ENCODE results near the gene LHFPL6.

The LHFPL6 gene

GRCh38 chr13:39554371-39554770 lies 48.6 kb downstream of the LHFPL6 start:
- no peak for DNase-seq (ENCODE audit: low read depth)

DNA sequence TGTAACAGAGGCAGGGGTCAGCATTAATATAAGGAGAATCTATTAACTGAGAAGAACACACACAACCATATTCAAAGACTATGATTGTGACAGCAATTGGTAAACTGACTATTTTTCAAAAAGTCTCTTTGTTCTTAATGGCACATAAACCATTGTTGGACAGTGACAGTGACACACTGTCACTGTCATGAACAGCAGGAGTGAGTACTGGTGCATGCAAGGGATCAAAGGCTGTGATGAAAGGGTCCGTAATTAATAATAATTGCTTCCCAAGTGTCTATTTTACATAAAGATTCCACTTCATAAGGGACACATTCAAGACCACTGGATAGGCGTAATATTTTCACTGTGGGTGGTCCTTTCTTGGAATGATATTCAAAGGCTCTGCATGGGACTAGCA lies 50.7 kb downstream of the LHFPL6 start:
- DNase-seq (ENCODE audit: low read depth), result no peak

DNA sequence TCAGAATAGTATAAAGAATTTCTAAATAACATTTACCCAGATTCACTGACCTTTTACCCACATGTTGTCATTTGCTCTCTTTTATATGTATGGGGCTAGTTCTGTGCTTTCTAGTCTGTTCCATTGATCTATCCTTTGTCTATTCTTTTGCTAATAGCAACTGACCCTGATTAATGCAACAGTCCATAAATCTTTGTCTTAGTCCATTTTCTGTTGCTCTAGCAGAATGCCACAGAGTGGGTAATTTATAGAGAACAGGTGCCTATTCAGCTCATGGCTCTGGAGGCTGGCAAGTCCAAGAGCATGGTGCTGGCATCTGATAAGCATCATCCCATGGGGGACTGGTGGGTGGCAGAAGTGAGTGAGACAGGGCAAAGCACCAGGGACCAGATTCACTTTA lies 52.1 kb downstream of the LHFPL6 start:
- no peak for DNase-seq (ENCODE audit: low read depth)

DNA sequence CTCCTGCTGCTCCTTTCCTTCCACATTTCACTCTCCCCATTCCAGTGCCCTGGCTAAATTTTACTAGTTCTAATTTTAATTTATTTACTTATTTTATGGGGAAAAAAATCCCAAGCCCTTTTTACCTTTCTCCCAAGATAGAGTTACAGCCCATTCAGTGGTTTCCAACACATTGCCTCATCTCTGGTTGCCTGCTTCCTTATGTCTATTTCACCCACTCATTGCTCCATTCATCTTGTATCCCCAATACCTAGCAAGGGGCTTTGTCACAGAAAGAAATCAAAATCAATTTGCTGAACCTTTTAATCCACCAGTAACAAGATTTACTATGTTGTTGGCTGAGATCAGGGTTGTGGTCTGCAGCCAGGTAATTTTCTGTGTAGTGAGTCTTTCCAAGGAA lies 55.9 kb downstream of the LHFPL6 start:
- DNase-seq (ENCODE audit: low read depth), result no peak

DNA sequence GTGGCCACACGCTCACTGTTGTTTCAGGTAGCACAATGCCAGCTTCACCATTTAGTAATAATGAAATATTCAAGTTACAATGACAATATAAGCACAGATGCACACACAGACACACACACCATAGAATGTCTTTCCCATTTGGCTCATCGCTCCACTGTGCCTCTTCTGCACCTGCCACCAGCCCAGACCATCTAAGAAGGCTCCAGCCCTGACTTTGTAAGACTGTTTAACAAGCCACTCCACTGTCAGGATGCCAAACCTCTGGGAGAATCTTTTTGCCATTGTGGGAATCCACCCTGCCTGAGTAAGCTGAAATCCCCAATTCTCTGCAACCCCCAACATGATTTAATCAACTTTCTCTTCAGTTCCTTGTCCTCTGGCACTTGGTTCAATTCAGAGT lies 60.6 kb downstream of the LHFPL6 start:
- DNase-seq (ENCODE audit: low read depth), result no peak

- DNase-seq (ENCODE audit: low read depth), result no peak
These were observed 61.9 kb downstream of the LHFPL6 start for GRCh38 chr13:39540929-39541605.

DNA sequence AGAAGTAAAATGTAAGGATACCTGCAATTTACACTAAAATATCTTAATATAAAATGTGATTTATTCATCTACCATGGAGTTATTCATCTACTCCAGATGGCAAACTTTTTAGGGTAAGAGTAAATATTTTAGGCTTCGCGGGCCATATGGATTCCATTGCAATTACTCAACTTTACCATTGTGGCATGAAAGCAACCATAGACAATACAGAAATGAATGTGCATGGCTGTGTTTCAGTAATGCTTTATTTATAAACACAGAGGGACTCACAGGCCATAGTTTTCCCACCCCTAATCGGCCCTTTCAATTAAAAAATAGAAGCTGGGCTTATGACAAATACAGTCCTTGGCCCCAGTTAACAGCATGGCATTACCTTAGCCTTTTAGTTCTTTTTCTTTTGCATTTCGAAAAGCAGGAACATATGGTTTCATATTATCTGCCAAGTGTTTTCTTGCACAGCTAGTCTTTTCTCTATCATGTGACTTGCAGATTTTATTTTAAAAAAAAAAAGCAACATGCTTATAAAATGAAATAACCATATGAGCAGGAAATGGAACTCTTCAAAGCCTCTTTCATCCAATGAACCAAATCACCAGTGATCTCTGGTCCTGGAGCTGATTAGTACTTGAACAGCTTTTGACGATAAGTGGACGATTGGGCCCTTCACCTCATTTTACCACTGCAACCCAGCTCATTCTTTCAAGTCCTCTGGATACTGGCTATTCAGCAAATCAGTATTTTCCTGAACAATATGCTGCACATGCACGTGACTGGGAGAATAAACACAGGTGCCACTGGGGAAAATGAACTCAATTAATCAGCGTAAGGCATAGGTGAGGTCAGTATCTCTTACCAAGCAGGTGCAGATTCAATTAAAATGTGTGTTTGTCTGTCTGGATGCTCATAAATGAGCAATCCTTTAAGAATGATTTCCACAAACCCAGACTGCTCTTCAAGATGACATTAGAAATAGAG lies 63.9 kb downstream of the LHFPL6 start:
- DNase-seq (ENCODE audit: low read depth), result no peak

- DNase-seq (ENCODE audit: low read depth), result no peak
These were observed 66.1 kb downstream of the LHFPL6 start for GRCh38 chr13:39536906-39537305.

DNA sequence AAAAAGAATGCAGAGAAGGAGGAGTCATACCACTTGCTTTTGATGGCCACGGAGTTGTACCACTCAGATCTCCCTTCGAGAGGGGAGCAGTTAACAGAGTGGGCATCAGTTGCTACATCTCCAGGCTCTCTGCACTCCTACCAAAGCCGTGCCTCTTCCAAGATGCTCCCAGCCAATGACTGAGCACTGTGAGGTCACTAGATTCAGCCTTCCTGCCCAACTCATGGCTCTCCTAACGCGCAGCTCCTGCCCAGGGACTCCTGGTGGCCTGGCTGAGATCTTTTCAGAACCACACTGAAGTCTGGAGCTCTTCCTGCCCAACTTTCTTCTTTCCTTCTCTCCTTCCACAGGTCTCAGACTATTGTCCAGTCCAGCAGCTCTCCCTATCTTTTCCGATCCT lies 66.7 kb downstream of the LHFPL6 start:
- no peak for DNase-seq (ENCODE audit: low read depth)

DNA sequence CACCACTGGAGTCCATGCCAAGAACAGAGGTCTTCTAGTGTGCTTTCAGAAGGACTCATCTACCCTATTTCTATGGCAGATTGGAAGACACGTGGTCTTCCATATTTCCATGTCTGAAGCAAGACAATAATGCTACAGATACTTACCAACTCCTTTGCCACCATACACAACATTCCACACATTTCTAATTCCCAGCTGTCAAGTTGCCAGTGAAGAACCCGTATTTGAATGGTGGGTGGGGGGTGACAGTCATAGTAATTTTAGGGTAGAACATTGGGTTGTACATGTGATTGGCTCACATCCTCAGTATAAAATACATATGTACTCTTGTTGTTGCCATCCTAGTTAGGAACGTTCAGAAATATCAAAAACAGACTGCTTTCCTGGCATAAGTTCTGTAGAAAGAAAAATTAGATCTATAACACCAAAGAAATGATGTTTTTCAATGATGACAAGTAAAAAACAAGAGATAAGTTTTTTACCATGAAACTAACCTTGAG lies 69.3 kb downstream of the LHFPL6 start:
- DNase-seq (ENCODE audit: low read depth), result no peak

GRCh38 chr13:39531646-39532045 lies 71.3 kb downstream of the LHFPL6 start:
- no peak for DNase-seq (ENCODE audit: low read depth)

DNA sequence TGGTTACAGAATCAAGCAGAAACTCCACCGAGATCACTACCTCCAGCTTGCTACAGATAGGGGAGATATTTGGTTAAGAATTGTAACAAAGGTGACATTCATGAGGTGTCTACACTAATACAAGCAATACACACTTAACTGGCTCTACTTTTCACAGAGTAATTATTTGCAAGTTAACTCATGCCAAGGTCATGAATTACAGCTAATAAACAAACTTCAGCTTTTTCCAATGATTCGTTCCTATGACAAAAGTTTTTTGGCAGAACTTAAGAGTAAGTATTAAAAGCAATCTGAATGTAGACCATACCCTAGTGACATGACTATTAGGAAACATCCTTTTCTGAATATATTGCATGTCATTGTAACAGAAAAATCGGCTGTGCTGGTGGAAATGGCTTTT lies 72.1 kb downstream of the LHFPL6 start:
- no peak for DNase-seq (ENCODE audit: low read depth)

GRCh38 chr13:39528661-39528980 lies 74.4 kb downstream of the LHFPL6 start:
- DNase-seq (ENCODE audit: low read depth), result no peak

DNA sequence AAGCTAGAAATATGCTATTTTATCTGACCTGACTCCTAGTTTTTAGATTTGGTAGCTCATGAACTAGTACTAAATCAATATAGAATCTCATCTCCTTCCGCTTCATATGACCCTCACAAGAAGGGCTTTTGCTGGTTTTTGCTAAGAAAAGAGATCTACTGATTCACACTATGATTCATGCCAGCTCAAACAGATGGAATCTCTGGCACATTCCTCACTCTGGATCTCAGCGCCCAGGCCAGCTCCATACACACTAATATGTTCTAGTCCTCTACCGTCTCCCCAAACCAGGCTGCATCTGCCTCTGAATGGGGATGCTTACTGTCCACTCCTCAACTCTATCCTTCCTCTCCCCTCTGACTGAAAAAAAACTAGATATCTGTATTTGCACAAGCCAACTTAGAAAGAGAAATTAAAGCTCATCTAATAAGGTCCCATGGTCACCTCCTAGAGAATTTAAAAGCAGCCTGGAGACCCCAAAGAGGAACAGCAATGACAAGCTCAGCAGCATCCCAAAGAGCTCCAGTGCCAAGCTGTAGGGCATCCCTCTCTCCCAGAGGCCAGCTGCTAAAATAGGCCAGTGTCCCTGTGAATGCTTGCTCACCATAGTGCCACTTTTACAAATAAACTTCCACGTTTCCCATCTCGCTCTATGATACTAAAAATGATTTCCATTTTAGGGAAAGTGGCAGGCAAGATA lies 74.9 kb downstream of the LHFPL6 start:
- DNase-seq (ENCODE audit: low read depth), result no peak

DNA sequence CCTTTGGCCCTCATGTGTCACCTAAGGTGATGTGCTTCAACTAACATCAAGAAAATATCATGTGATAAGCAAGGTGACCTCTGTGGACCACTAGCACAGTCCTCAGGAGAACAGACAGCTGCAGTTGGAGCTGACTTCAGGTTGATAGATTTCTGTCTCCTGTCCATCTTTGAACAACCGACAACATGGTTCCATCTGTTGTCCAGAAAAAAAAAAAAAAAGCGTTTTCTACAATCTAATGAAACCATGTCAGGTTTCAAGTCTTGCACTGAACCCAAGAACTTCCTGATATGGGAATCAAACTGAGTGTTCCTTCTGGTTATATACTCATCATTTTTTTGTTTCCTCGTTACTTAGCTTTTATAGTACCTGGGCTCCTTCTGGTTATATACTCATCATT lies 75.7 kb downstream of the LHFPL6 start:
- DNase-seq (ENCODE audit: low read depth), result no peak

DNA sequence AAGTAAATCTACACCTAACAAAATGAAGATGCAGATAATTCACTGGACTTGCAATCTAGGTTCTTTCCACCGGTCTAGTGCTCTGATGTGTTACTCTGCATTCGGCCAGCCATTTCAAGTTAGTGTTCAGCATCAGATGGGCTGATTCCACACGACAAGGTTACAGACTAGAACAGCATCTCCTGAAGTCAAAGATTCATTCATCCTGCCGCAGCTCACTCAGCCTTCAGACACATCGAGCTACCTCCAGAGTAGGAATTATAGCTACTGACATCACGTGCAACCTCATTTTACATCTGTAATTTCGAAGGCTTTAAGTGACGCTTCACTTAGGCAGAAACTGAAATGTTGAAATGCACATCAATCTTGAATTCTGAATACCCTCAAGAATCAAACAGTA lies 76.5 kb downstream of the LHFPL6 start:
- DNase-seq (ENCODE audit: low read depth), result no peak

DNA sequence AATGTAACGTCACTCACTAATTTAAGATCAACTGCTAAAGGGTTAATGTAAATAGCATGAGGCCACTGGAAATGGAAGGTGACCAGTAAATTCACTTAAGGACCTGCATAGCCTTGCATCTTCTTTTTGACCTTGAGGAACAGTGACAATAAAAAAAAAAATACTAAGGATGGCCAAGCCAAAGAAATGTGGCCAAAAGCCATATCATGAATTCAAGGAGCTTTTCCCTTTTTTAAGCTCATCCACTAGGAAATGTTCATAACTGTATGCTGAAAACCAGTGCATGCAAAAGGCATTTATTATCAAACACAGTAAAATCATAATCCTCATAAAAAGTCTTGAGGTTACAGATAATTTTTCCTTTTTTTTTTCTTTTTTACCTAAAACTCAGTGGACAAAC lies 77.5 kb downstream of the LHFPL6 start:
- no peak for DNase-seq (ENCODE audit: low read depth)

- no peak for DNase-seq (ENCODE audit: low read depth)
These were observed 78.2 kb downstream of the LHFPL6 start for GRCh38 chr13:39524795-39525194.

DNA sequence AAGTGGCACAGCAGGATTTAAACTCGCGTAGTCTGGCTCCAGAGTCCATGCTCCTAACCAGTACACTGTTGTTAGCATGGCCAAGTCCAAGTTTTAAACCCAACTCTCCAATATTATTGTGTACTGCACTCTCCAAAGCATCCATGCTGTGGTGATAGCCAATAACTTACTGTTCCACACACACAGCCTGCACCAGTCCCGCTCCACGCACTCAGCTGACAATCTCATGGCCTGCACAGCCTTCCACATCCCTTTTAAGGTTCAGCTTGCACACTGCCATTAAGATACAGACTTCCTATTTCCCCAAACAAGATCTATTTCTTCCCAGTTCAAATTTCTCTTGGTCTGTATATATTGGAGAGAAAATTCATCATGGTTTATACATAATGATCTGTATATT lies 80.7 kb downstream of the LHFPL6 start:
- DNase-seq (ENCODE audit: low read depth), result no peak

GRCh38 chr13:39521701-39522100 lies 81.3 kb downstream of the LHFPL6 start:
- no peak for DNase-seq (ENCODE audit: low read depth)

DNA sequence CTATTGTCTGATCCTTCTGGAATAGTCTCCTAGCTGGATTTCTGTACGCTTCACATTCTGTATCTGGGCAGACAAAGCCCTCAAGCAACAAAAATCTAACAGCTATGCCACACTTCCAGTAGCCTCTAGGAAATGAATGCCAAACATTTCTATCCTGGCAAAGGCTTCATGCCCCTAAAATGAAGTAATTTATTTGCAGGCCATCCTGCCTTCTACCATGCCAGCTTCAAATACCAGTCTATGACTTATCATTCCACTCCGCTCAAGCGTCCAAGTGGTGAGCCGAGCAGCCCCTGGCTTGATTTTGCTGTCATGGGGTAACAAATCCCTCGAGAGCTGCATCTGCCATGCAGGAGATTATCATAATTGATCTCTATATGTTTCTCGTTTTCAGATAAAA lies 86.9 kb downstream of the LHFPL6 start:
- DNase-seq (ENCODE audit: low read depth), result no peak

DNA sequence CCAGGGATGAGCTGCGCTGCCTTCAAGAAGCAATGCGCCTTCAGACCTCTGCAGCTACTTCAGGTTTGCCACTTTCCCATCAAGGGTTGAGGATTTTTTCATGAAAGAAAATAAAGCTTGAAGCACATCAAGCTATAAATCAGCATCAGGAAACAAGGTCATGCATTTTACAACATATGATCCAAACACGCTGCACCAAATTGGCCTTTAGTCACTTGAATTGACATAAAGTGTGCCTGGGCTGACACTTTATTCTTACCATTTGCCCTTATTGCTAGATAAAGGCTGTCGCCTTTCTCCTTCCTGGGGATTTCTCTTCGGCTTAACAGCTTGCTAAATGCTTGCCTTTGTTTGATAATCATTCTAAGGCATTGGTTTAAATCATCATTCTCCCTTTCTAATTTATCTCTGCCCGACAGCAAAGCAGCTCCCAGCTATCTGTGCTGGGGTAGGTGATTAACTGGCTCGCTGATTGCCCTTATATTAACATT lies 87.7 kb downstream of the LHFPL6 start:
- DNase-seq (ENCODE audit: low read depth), result no peak

- DNase-seq (ENCODE audit: low read depth), result no peak
These were observed 90.3 kb downstream of the LHFPL6 start for GRCh38 chr13:39512687-39513086.

Measured in stimulated activated CD8-positive, alpha-beta memory T cell treated with anti-CD3 and anti-CD28 coated beads, Interleukin-15, amount 100 ng/mL, for 1 hour (primary cell).